IMR-90 (cell line): ENCODE data around the gene ZMAT2. TPM values are rescaled to one million over a fixed set of nuclear protein-coding genes. Genes with fewer than 3 reads are reported as not detected.

Source experiments
- ATAC-seq: fragments of 200-7000 bp; cut with Tn5 transposase; 2 replicates; pipeline ENCODE4 v1.9.1; 2020; ENCODE audit warnings: low read depth, mild to moderate bottlenecking, moderate library complexity
- BruUV-seq: library from RNA; stranded (reverse); fragments of 400-500 nt; replicated peaks from 2 replicates; lab custom pipeline; 2021; lab: Mats Ljungman, UMichigan
- CTCF ChIA-PET: fragments of 300-600 bp; formaldehyde crosslinking; extraction: SDS; loops from one replicate; lab custom pipeline; 2021; ENCODE audit warnings: antibody characterized with exemption; lab: Yijun Ruan, JAX
- POLR2A ChIA-PET: fragments of 300-600 bp; sonication (Branson Sonifier 250); formaldehyde crosslinking; loops from one replicate; lab custom pipeline; 2022; ENCODE audit warnings: antibody characterized with exemption; ENCODE audit not compliant: unreplicated experiment; lab: Charles Lee
- DNase-seq: peaks from one replicate; pipeline ENCODE4 v3.0.0; 2013
- H2AFZ ChIP-seq: replicated peaks from 2 replicates; pipeline ENCODE3; 2013; ENCODE audit warnings: low read length, mild to moderate bottlenecking; ENCODE audit not compliant: poor library complexity
- H2AK5ac ChIP-seq: 2 replicates; pipeline ENCODE4 v1.6.1; 2013; ENCODE audit warnings: low read depth, low read length, inconsistent platforms
- H2AK9ac ChIP-seq: replicated peaks from 2 replicates; pipeline ENCODE3; 2013; ENCODE audit warnings: mild to moderate bottlenecking, low read depth, low read length, moderate library complexity; ENCODE audit not compliant: poor library complexity
- H2BK120ac ChIP-seq: 2 replicates; pipeline ENCODE4 v1.6.1; 2013; ENCODE audit warnings: low read depth, low read length, inconsistent platforms
- H2BK15ac ChIP-seq: 3 replicates; pipeline ENCODE4 v1.6.1; 2013; ENCODE audit warnings: low read depth, low read length, inconsistent platforms
- H2BK20ac ChIP-seq: 2 replicates; pipeline ENCODE4 v1.6.1; 2013; ENCODE audit warnings: low read depth, mild to moderate bottlenecking, inconsistent platforms, low read length, moderate library complexity
- H2BK5ac ChIP-seq: 2 replicates; pipeline ENCODE4 v1.6.1; 2013; ENCODE audit warnings: mild to moderate bottlenecking, low read depth, low read length, inconsistent platforms; ENCODE audit not compliant: poor library complexity, severe bottlenecking
- H3K14ac ChIP-seq: replicated peaks from 2 replicates; pipeline ENCODE4 v1.6.1; 2013; ENCODE audit warnings: low read depth, low read length, inconsistent platforms
- H3K18ac ChIP-seq: 2 replicates; pipeline ENCODE4 v1.6.1; 2013; ENCODE audit warnings: low read depth, low read length, control low read depth
- H3K23ac ChIP-seq: 2 replicates; pipeline ENCODE4 v1.6.1; 2013; ENCODE audit warnings: low read depth, low read length, inconsistent platforms
- H3K27ac ChIP-seq: 2 replicates; pipeline ENCODE4 v1.5.1; 2013; ENCODE audit warnings: mild to moderate bottlenecking, control low read depth, low read length; ENCODE audit not compliant: insufficient read depth
- H3K27me3 ChIP-seq: 2 replicates; pipeline ENCODE4 v1.6.1; 2013; ENCODE audit warnings: low read length; ENCODE audit not compliant: control insufficient read depth, insufficient read depth
- H3K36me3 ChIP-seq: 2 replicates; pipeline ENCODE4 v1.6.1; 2013; ENCODE audit warnings: low read length, mixed read lengths; ENCODE audit not compliant: control insufficient read depth, insufficient read depth
- H3K4ac ChIP-seq: 2 replicates; pipeline ENCODE4 v1.6.1; 2013; ENCODE audit warnings: low read depth, low read length, inconsistent platforms
- H3K4me1 ChIP-seq: 2 replicates; pipeline ENCODE4 v1.6.1; 2013; ENCODE audit warnings: low read length, mixed read lengths; ENCODE audit not compliant: control insufficient read depth, insufficient read depth
- H3K4me2 ChIP-seq: 2 replicates; pipeline ENCODE4 v1.6.1; 2013; ENCODE audit warnings: low read depth, mild to moderate bottlenecking, control low read depth, low read length, moderate library complexity
- H3K4me3 ChIP-seq: 2 replicates; pipeline ENCODE4 v1.5.1; 2013; ENCODE audit warnings: low read depth, mild to moderate bottlenecking, control low read depth, low read length, moderate library complexity; ENCODE audit not compliant: insufficient read depth
- H3K56ac ChIP-seq: 2 replicates; pipeline ENCODE4 v1.6.1; 2013; ENCODE audit warnings: low read length, inconsistent platforms; ENCODE audit not compliant: insufficient read depth; ENCODE audit errors: extremely low read depth
- H3K79me1 ChIP-seq, 2 experiments: 2 replicates each; pipeline ENCODE4 v1.6.1; 2013; ENCODE audit warnings: low read length in 2 of 2, inconsistent platforms in 1 of 2, low read depth in 1 of 2
- H3K9ac ChIP-seq: 2 replicates; pipeline ENCODE4 v1.6.1; 2013; ENCODE audit warnings: low read depth, low read length, control low read depth
- H3K9me1 ChIP-seq: 2 replicates; pipeline ENCODE4 v1.6.1; 2013; ENCODE audit warnings: low read length, inconsistent platforms; ENCODE audit not compliant: insufficient read depth
- H3K9me3 ChIP-seq: 2 replicates; pipeline ENCODE4 v1.6.1; 2013; ENCODE audit warnings: low read length; ENCODE audit not compliant: control insufficient read depth, insufficient read depth
- H4K20me1 ChIP-seq: 2 replicates; pipeline ENCODE4 v1.6.1; 2013; ENCODE audit warnings: low read length, inconsistent platforms; ENCODE audit not compliant: insufficient read depth
- H4K5ac ChIP-seq: 2 replicates; pipeline ENCODE4 v1.6.1; 2013; ENCODE audit warnings: mild to moderate bottlenecking, low read depth, low read length, control low read depth
- H4K8ac ChIP-seq, 2 experiments: 2 replicates each; pipeline ENCODE4 v1.6.1; 2013; ENCODE audit warnings: low read depth in 2 of 2, low read length in 2 of 2, control low read depth in 1 of 2, inconsistent platforms in 1 of 2
- H4K91ac ChIP-seq: 2 replicates; pipeline ENCODE4 v1.6.1; 2013; ENCODE audit warnings: low read depth, low read length, inconsistent platforms; ENCODE audit not compliant: insufficient read depth
- CTCF ChIP-seq: conservative IDR thresholded peaks from 2 replicates; pipeline ENCODE4 v1.5.1; 2012; ENCODE audit warnings: mild to moderate bottlenecking, low read depth, low read length, improper control_type of control experiment
- WGBS, 2 experiments: methylation state at CpG; one replicate each; pipeline versions ENCODE4 v1.1.5 to v1.1.7; 2013; ENCODE audit warnings: missing lambda C conversion rate in 2 of 2; ENCODE audit not compliant: insufficient read length in 1 of 2; ENCODE audit errors: extremely low coverage in 2 of 2; 5-methylcytosine and 5-hydroxymethylcytosine counted together
- dilution Hi-C: fragments of 300-500 bp; cut with HindIII; formaldehyde crosslinking; loops from one replicate; pipeline ENCODE4 v1.14.3; 2018; ENCODE audit warnings: low sequenced_read_pairs; ENCODE audit not compliant: unreplicated experiment
- in situ Hi-C: fragments of 300-500 bp; cut with MboI; formaldehyde crosslinking; loops from 3 replicates; pipeline ENCODE4 v1.14.3; 2019; ENCODE audit warnings: low sequenced_read_pairs, inconsistent platforms, mixed read lengths
- intact Hi-C: fragments of 100-400 bp; cut with micrococcal nuclease; formaldehyde crosslinking; loops from 2 replicates; pipeline ENCODE4 v1.10.0; 2022
- polyA plus RNA-seq, 3 experiments: library from polyadenylated mRNA; depleted of rRNA; stranded (reverse); fragments of >200 nt; gene quantifications; 2 replicates each; pipeline ENCODE4 v1.2.3, GENCODE V29; 2012; ENCODE audit warnings: low replicate concordance in 1 of 3
- total RNA-seq: library from RNA; depleted of rRNA; stranded (reverse); fragments of >200 nt; gene quantifications from 2 replicates; pipeline ENCODE4 v1.2.3, GENCODE V29; 2012
- TF ChIP-seq, protein P1 (sequence below): fragments of 150-350 bp; IDR thresholded peaks from 2 replicates; pipeline ENCODE4 v1.6.1; 2017; ENCODE audit warnings: mild to moderate bottlenecking, antibody characterized with exemption, low read length, low read depth

The ZMAT2 gene
- total and polyA plus RNA-seq, 2 of the 4 experiments (the other 2 are of a cell fraction), result 16.3 to 41.2 TPM

DNA sequence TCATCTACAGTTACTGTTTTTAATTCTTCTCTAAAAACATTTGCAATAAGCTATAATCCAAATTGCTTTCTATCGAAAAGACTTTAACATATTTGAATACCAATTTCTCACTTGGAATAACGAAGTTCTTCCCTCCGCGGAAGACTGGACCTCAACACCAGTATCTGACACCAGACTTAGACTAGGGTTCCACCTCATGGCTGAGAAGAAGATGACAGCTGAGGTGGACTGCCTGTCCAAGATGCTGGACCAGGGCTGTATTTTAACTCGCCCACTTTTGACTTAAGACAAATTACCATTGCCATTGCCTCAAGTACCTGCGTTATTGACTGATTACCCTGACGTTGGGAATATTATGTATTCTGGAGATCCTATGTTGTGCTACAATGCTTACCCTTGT, 34.1 kb downstream of the ZMAT2 start:
- H2BK15ac ChIP-seq, result no peak overlapping the region
- intact Hi-C loops, result no loop called here
- no peak overlapping the region for H2BK20ac ChIP-seq
- H4K91ac ChIP-seq, result no peak overlapping the region
- no peak overlapping the region for H4K5ac ChIP-seq
- H3K4ac ChIP-seq, result no peak overlapping the region
- in situ Hi-C loops, result no loop called here
- TF ChIP-seq CTCF, result peak; percentile 13; the same call in 1 of the 2 replicates
- TF ChIP-seq, protein P1, sequence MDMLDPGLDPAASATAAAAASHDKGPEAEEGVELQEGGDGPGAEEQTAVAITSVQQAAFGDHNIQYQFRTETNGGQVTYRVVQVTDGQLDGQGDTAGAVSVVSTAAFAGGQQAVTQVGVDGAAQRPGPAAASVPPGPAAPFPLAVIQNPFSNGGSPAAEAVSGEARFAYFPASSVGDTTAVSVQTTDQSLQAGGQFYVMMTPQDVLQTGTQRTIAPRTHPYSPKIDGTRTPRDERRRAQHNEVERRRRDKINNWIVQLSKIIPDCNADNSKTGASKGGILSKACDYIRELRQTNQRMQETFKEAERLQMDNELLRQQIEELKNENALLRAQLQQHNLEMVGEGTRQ, result no peak
- dilution Hi-C loops, result no loop called here
- no peak overlapping the region for H3K9ac ChIP-seq
- H3K4me1 ChIP-seq, result no peaks in the 10 kb centered on the region
- H3K56ac ChIP-seq, result no peak overlapping the region
- H3K27ac ChIP-seq, result no peak overlapping the region
- H3K79me1 ChIP-seq, result no peaks in the 10 kb centered on the region
- H4K8ac ChIP-seq, result no peak overlapping the region
- H4K20me1 ChIP-seq, result no peaks in the 10 kb centered on the region
- no peak overlapping the region for H2AK9ac ChIP-seq
- no TSS peak for BruUV-seq
- no peaks in the 10 kb centered on the region for H3K36me3 ChIP-seq
- H2AFZ ChIP-seq, result no peak overlapping the region
- CTCF ChIA-PET, result no interaction called here
- H2BK120ac ChIP-seq, result no peak overlapping the region
- no peak overlapping the region for H2AK5ac ChIP-seq
- POLR2A ChIA-PET, result no interaction called here
- no peaks in the 10 kb centered on the region for H3K9me1 ChIP-seq
- DNase-seq, result no peak
- no peak overlapping the region for H3K4me3 ChIP-seq
- H3K4me2 ChIP-seq, result no peak overlapping the region
- H2BK5ac ChIP-seq, result no peak overlapping the region
- H3K27me3 ChIP-seq, result no peaks in the 10 kb centered on the region
- H3K9me3 ChIP-seq, result no peaks in the 10 kb centered on the region
- H3K14ac ChIP-seq, result no peak overlapping the region
- H3K23ac ChIP-seq, result no peak overlapping the region
- no peak for ATAC-seq
- no CpG with 5 or more reads among the region's 7 CpGs for WGBS, 2 experiments
- H3K18ac ChIP-seq, result no peak overlapping the region
